GM18517 (cell line): ENCODE results near the gene C9orf152.

Experiments used
- ATAC-seq: cut with Tn5 transposase; IDR thresholded peaks from one replicate; pipeline ENCODE4 v1.9.1; 2021; ENCODE audit warnings: mild to moderate bottlenecking, moderate library complexity; ENCODE audit not compliant: unreplicated experiment

The C9orf152 gene

GRCh38 chr9:110183208-110184145 lies 24.5 kb downstream of the C9orf152 start:
- peak; percentile 79 for ATAC-seq

- ATAC-seq: no peak
Observed at GRCh38 chr9:110180511-110181434, 27.2 kb downstream of the C9orf152 start.

- no peak for ATAC-seq
Observed at GRCh38 chr9:110179734-110180133, 28.2 kb downstream of the C9orf152 start.

- no peak for ATAC-seq
Observed at GRCh38 chr9:110178281-110178680, 29.7 kb downstream of the C9orf152 start.

- no peak for ATAC-seq
Observed at GRCh38 chr9:110175275-110175968, 32.5 kb downstream of the C9orf152 start.

DNA sequence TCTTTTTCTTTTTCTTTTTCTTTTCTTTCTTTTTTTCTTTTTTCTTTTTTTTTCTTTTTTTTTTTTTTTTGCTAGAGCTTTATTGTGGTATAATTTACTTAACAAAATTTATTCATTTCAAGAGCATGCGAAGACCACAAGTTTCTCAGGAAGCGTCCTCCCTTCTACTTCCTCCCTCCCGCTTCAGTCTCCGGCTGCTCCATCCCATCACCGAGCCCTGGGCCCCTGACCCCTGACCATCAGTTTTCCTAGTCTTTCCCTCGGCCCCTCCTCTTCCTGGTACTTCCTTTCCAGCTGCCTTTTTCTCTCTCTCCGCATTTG lies 34.7 kb downstream of the C9orf152 start:
- ATAC-seq: no peak

DNA sequence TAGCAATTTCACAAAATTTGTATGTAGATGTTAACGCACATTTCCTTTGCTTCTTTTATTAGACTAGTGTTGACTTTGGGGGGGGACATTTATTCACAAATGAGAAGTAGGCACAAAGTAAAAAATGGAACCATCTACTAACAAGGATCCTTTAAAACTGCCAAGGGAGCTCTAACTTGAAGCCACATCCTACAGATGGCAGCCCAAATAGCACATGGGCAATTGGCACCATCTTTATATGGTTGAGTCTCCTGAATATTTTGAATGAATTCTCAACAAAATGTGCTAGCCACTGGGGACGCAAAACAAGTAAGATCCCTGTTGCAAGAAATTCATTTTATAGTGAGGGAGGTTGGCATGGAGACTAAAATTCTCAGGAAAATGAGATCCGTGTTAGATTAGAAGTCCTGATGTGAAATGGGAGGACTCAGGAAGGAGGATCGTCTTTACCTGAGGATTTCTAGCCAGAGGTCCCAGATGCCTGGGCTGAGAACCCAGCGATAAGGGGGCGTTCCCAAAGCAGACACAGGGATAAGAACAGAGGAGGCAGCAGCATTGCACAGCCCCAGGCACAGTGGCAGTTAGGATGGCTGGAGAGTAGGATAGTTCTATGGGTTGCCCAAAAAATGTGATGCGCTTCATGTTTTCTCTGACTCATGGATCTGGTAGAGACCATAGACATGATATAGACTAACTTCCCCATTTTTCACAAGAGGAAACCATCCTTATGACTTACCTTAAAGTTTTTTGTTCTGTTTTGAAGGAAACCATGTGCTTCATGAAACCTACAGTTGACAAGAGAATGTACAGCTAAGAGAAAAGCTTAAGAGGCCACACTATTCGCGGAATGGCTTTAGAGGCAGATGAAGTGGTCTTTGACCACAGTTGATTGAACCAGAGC lies 37.4 kb downstream of the C9orf152 start:
- no peak for ATAC-seq

- no peak for ATAC-seq
Observed at GRCh38 chr9:110168486-110168885, 39.5 kb downstream of the C9orf152 start.

DNA sequence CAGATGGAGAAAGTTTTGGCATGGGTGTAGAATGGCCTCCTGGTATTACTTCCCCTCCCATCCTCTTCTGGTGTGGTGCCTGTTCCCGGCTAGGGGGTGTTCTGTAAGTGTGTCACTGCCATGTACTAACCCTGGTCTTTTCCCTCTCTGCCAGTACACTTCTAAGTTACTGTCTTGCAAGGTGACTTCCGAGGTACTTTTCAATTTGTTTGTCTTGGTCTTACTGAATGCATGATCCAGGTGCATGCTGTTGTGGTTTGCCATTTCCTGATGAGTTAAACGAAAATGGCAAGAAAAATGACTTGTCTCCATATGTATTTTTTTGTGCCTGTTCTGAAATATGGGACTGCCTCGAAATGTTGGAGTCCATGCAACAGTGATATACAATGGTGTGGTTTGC lies 46.0 kb downstream of the C9orf152 start:
- ATAC-seq: no peak

DNA sequence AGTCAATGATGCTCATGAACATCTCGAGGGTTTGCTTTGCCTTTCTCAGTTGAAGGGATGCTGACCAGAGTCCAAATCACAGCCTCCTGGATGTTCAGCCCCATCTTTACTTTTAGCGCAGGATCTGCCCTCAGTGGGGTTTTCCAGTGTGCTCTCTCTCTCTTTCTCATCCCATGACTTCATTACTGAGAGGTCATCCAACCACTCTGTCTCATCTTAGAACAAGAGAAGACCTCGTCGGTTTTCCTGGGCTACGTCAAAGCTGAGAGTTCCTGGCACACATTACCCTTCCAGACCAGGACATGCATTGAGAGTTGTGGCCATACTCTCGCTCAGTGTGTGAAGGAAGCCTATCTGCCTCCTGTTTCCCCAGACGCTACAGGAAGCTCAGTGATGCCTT lies 47.3 kb downstream of the C9orf152 start:
- no peak for ATAC-seq

- ATAC-seq: no peak
Observed at GRCh38 chr9:110160123-110160522, 47.8 kb downstream of the C9orf152 start.

DNA sequence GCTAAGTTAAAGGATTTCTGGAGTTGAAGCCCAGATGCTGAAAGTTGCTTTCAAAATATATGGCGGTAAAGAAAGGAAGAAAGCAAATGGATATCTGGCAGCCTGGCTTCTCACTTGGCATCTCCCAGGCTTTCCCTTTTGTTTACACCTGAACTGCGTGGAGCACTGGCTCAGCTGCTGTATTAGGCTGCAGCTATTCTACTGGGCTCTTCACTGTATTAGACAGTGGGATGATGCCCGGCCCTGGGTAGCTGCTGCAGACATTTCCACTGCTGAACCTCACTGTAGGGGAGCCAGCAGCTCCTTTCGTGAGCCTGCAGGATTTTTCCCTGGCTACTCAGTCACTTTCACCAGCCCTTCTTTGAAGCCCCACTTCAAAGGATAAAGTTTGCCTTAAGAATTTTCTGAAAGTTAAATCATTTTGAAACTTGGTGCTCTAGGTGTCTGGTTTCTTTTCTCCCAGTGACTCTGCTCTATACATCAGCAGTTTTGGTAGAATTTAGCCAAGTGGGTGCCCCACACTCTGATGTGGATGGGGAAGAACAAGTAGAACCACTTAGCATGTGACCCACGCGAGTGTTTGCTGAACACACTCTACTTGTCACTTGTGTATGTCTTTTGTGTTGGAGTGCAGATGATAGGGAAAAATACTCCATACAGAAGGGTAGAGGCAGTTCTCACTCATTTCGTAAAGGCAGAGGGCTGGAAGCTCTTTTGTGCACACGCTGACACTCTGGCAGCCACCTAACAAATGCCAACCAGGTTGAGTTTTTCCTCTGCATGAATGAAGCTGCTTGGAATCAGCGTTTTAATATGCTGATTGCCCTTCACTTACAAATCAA lies 49.9 kb downstream of the C9orf152 start:
- ATAC-seq: no peak

DNA sequence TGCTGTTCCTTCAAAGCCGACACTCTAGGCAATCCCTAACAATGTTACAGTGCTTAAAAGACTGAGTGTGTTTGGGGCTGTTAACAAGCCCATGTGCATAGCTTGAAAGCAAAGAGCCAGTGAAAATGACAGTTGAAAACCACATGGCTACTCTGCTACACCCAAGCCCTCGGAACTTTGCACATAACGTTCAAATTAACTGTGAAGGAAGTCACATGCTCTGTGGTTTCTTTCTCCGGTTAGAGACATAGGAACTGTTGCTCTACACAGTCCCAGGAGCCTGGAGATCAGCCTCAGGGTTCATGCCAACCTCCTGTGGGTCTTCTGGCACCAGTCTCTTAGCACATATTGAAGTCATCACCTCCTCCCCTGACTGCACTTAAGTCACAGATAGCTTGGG lies 51.1 kb downstream of the C9orf152 start:
- peak; percentile 74 for ATAC-seq

DNA sequence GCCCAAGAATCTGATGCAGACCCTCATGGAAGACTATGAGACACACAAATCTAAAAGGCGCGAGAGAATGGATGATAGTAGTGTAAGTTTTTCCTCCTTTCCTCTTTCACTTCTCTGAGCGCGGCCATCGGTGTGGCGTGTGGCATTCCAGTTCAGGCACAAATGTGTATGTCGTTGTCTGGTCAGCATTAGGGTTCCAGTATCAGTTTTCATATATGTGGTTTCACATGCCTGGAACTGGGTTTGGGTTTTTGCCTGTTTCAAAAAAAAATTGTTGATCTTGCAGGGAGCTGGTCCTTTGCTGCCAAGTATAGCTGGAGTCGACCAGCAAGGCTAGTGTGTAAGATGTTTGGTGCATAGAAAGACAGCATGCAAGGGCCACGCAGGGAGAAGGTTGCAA lies 51.5 kb downstream of the C9orf152 start:
- ATAC-seq: no peak

DNA sequence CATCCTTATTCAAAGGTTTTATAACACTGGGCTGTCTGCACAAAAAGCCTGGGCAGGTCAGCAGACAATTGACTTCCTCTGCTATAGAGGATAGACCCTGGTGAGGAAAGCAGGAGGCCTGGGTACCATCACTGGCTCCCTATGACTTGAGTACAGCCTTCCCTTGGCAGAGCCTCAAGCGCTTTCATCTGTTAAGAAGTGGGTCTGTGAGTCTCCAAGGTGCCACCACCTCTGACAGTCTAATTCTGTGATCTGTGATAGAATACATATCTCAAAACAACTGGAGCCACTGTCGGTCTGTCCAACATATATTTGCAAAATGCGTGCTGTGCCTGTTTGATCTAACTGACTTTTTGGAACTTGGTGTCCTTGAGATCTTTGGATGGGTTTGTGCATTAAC lies 52.2 kb downstream of the C9orf152 start:
- no peak for ATAC-seq

DNA sequence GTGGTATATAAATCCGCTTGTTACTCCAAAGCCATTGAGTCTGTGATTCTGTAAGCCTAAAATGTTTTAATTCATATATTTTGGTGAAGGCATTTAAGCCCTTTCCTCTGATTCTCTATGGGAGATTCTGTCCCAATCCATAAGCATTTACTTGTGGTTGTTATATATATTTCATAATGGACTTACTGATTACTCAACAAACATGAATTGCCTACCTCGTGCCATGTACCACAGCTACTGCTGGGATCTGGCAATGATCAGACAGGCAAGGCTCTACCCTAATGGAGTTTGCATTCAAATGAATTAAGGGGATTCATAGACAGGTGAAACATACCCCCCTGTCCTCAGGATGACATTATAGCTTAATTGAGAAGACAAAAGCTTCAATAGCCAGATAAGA lies 54.5 kb downstream of the C9orf152 start:
- no peak for ATAC-seq

GRCh38 chr9:110152704-110153374 lies 55.1 kb downstream of the C9orf152 start:
- no peak for ATAC-seq
